B cell (primary cell): ENCODE results near the gene TPSAB1.

Experiments
- EZH2 ChIP-seq: IDR thresholded peaks from 2 replicates; pipeline ENCODE4 v1.6.1; 2012; ENCODE audit warnings: borderline replicate concordance, low read depth, mild to moderate bottlenecking, moderate library complexity, low read length; ENCODE audit not compliant: insufficient read depth, poor library complexity, severe bottlenecking
- TF ChIP-seq, protein P1 (sequence below): fragments of 200-600 bp; IDR thresholded peaks from one replicate; pipeline ENCODE4 v1.8.0; 2022; ENCODE audit warnings: antibody characterized with exemption, mild to moderate bottlenecking

DNA sequence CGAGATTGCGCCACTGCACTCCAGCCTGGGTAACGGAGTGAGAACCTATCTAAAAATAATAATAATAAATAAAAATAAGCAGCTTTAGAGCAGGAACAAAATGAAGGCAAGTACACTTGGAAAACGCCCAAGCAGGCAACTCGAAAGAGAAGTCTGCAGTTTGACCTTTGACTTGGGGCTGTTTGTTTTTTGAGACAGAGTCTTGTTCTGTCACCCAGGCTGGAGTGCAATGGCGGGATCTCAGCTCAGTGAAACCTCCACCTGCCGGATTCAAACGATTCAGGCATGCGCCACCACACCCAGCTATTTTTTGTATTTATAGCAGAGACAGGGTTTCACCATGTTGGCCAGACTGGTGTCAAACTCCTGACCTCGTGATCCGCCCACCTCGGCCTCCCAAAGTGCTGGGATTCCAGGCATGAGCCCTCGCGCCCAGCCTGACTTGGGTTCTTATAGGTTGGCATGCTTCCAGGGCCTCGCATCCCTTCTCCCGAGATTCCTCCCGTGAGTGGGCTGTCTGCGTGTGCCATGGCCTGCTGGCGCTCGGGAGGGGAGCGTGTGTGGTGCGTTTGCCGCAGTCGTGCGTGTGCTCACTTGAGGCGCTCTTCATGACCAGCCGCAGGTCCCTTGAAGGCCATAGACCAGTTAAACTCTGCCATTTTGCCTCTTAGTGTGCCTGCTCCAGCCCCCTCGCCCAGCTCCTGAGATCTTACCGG lies 50.5 kb downstream of the TPSAB1 start:
- TF ChIP-seq, protein P1, sequence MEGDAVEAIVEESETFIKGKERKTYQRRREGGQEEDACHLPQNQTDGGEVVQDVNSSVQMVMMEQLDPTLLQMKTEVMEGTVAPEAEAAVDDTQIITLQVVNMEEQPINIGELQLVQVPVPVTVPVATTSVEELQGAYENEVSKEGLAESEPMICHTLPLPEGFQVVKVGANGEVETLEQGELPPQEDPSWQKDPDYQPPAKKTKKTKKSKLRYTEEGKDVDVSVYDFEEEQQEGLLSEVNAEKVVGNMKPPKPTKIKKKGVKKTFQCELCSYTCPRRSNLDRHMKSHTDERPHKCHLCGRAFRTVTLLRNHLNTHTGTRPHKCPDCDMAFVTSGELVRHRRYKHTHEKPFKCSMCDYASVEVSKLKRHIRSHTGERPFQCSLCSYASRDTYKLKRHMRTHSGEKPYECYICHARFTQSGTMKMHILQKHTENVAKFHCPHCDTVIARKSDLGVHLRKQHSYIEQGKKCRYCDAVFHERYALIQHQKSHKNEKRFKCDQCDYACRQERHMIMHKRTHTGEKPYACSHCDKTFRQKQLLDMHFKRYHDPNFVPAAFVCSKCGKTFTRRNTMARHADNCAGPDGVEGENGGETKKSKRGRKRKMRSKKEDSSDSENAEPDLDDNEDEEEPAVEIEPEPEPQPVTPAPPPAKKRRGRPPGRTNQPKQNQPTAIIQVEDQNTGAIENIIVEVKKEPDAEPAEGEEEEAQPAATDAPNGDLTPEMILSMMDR: no peak
- TF ChIP-seq EZH2: no peak
